Measurements from ENCODE around the gene TDRD10. TPM values are rescaled to one million over a fixed set of nuclear protein-coding genes. Genes with fewer than 3 reads are reported as not detected.

The TDRD10 gene
- total RNA-seq, 2 donors from 2014 or later: 1.1 to 28.0 TPM

DNA sequence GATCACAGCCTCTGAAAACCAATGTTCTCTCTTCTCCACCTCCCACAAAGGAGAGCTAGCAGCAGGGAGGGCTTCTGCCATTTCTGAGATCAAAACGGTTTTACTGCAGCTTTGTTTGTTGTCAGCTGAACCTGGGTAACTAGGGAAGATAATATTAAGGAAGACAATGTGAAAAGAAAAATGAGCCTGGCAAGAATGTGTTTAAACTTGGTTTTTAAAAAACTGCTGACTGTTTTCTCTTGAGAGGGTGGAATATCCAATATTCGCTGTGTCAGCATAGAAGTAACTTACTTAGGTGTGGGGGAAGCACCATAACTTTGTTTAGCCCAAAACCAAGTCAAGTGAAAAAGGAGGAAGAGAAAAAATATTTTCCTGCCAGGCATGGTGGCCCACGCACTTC is 35.8 kb upstream of the TDRD10 start:
- ATAC-seq (ENCODE audit: insufficient number of reproducible peaks, low FRiP score, low read depth) (no peak), DNase-seq (ENCODE audit: low spot score) (no peak)
- no peak for TF ChIP-seq CTCF (IDR thresholded peaks at IDR 0.05)
- no peak overlapping the region for H3K4me3 ChIP-seq
- peaks cover 0 to 11% of the 10 kb centered on the region in 2 donors for H3K4me1 ChIP-seq (ENCODE audit: control insufficient read depth in 1 of 2, low read depth in 2 of 2)
- H3K27ac ChIP-seq: no peak overlapping the region
- no peaks in the 10 kb centered on the region for H3K9me3 ChIP-seq
- H3K27me3 ChIP-seq (replicated peaks; ENCODE audit: insufficient read depth): no peaks in the 10 kb centered on the region
- no peaks in the 10 kb centered on the region for H3K36me3 ChIP-seq

DNA sequence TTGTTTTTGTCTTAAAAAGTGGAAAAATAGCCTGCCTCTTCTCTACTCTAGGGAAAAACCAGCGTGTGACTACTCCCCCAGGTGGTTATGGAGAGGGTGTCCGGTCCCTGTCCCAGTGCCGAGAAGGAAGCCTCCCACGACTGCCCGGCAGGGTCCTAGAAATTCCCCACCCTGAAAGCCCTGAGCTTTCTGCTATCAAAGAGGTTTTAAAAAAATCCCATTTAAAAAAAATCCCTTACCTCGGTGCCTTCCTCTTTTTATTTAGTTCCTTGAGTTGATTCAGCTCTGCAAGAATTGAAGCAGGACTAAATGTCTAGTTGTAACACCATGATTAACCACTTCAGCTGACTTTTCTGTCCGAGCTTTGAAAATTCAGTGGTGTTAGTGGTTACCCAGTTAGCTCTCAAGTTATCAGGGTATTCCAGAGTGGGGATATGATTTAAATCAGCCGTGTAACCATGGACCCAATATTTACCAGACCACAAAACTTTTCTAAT is 35.0 kb upstream of the TDRD10 start:
- no peak overlapping the region for H3K27ac ChIP-seq
- no peak for DNase-seq (ENCODE audit: low spot score)
- H3K27me3 ChIP-seq (replicated peaks; ENCODE audit: insufficient read depth): no peaks in the 10 kb centered on the region
- no peaks in the 10 kb centered on the region for H3K9me3 ChIP-seq
- H3K36me3 ChIP-seq: no peaks in the 10 kb centered on the region
- no peak for TF ChIP-seq CTCF (IDR thresholded peaks at IDR 0.05)
- no peak overlapping the region for H3K4me3 ChIP-seq
- ATAC-seq (ENCODE audit: insufficient number of reproducible peaks, low FRiP score, low read depth): no peak
- H3K4me1 ChIP-seq (ENCODE audit: control insufficient read depth in 1 of 2, low read depth in 2 of 2): peaks cover 0 to 11% of the 10 kb centered on the region in 2 donors

DNA sequence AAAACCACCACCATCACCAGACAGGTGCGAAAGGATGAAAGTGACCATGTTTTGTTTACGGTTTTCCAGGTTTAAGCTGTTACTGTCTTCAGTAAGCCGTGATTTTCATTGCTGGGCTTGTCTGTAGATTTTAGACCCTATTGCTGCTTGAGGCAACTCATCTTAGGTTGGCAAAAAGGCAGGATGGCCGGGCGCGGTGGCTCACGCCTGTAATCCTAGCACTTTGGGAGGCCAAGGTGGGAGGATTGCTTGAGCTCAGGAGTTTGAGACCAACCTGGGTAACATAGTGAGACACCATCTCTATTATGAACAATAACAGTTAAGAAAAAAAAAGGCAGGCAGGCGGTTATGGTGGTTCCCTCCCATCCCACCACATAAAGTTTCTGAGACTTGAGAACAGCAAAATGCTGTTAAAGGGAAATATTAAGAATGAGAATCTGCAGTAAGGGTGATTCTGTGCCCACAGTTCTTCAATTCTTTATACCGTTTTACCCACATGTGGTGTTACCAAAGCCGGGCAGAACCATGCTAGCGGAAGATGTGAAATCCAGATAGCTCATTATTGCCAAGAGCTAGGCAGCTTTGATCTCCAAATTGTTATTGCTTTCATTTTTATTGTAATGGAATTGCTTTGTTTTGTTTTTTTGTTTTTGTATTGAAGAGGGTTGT is 34.5 kb upstream of the TDRD10 start:
- ATAC-seq (ENCODE audit: insufficient number of reproducible peaks, low FRiP score, low read depth): no peak
- H3K27ac ChIP-seq: no peak overlapping the region
- H3K36me3 ChIP-seq: no peaks in the 10 kb centered on the region

DNA sequence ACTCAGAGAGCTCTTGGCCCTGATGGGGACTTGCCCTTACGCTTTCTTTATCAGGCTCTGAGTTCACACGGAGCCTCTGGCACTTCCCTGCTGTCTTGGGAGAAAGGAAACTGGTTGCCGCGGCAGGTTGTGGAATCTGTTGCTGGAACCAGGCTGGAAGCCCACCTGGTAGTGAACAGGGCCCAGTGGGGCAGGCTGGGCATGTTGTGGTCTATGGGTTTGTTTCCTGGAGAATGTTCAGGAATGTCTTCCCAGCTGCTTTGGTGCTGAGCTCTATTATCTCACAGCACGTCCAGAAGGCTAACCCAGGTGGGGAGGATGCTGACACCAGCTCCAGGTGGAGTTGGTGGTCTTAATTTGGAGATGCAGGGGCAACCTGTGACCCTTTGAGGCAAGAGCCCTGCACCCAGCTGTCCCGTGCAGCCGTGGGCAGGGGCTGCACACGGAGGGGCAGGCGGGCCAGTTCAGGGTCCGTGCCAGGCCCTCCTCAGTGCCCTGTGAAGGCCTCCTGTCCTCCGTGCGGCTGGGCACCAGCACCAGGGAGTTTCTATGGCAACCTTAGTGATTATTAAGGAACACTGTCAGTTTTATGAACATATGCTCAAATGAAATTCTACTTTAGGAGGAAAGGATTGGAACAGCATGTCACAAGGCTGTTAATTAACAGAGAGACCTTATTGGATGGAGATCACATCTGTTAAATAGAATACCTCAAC is 33.3 kb upstream of the TDRD10 start:
- no peak for ATAC-seq (ENCODE audit: insufficient number of reproducible peaks, low FRiP score, low read depth)
- no peak for DNase-seq (ENCODE audit: low spot score)
- H3K27ac ChIP-seq: no peak overlapping the region
- TF ChIP-seq CTCF (IDR thresholded peaks at IDR 0.05): no peak
- no peaks in the 10 kb centered on the region for H3K27me3 ChIP-seq (replicated peaks; ENCODE audit: insufficient read depth)
- H3K36me3 ChIP-seq: no peaks in the 10 kb centered on the region
- H3K9me3 ChIP-seq: no peaks in the 10 kb centered on the region
- peaks cover 0 to under 1% of the 10 kb centered on the region in 2 donors for H3K4me1 ChIP-seq (ENCODE audit: control insufficient read depth in 1 of 2, low read depth in 2 of 2)
- H3K4me3 ChIP-seq: no peak overlapping the region

More for the DNA sequence above, 34.5 kb upstream of the TDRD10 start:
- no peaks in the 10 kb centered on the region for H3K27me3 ChIP-seq (replicated peaks; ENCODE audit: insufficient read depth)
- TF ChIP-seq CTCF (IDR thresholded peaks at IDR 0.05): no peak
- no peak overlapping the region for H3K4me3 ChIP-seq
- no peaks in the 10 kb centered on the region for H3K9me3 ChIP-seq
- no peak for DNase-seq (ENCODE audit: low spot score)
- H3K4me1 ChIP-seq (ENCODE audit: control insufficient read depth in 1 of 2, low read depth in 2 of 2): peaks cover 0 to 11% of the 10 kb centered on the region in 2 donors

- Histone ChIP-seq H3K4me1 (ENCODE audit: control insufficient read depth in 1 of 2, low read depth in 2 of 2) (no peaks in the 10 kb centered on the region), H3K9me3 (no peaks in the 10 kb centered on the region), H3K36me3 (no peaks in the 10 kb centered on the region), H3K27ac (no peak overlapping the region), H3K4me3 (no peak overlapping the region), H3K27me3 (replicated peaks; ENCODE audit: insufficient read depth) (no peaks in the 10 kb centered on the region)
- ATAC-seq (ENCODE audit: insufficient number of reproducible peaks, low FRiP score, low read depth): no peak
- TF ChIP-seq CTCF (IDR thresholded peaks at IDR 0.05): no peak
- DNase-seq (ENCODE audit: low spot score): no peak
Observed at GRCh38 chr1:154469844-154470560, 32.0 kb upstream of the TDRD10 start.

Data from thoracic aorta (tissue), 2 donors.